Central memory CD8-positive, alpha-beta T cell (primary cell): Measurements from ENCODE around the gene FUCA2.

Experiments used
- ATAC-seq: fragments of 150-1000 bp; cut with Tn5 transposase; replicated peaks from 2 replicates; pipeline ENCODE4 v1.10.0; 2022; ENCODE audit warnings: mild to moderate bottlenecking, moderate FRiP score, moderate number of reproducible peaks; ENCODE audit not compliant: poor library complexity, severe bottlenecking; ENCODE audit errors: extremely low read depth
- DNase-seq, 2 donors: peaks; one replicate each; pipeline ENCODE4 v3.0.0; 2021; ENCODE audit warnings: low spot score in 2 of 2
- H3K27ac Mint-ChIP-seq: one replicate; pipeline ENCODE4 v1.8.0; 2022; ENCODE audit warnings: low read depth, mild to moderate bottlenecking, moderate library complexity, mixed read lengths
- H3K27me3 Mint-ChIP-seq: one replicate; pipeline ENCODE4 v1.8.0; 2022; ENCODE audit warnings: mixed read lengths
- H3K36me3 Mint-ChIP-seq: one replicate; pipeline ENCODE4 v1.8.0; 2022; ENCODE audit warnings: mild to moderate bottlenecking, moderate library complexity, mixed read lengths; ENCODE audit not compliant: insufficient read depth
- H3K4me1 Mint-ChIP-seq: one replicate; pipeline ENCODE4 v1.8.0; 2022; ENCODE audit warnings: mixed read lengths
- H3K4me3 Mint-ChIP-seq: one replicate; pipeline ENCODE4 v1.8.0; 2022; ENCODE audit warnings: mild to moderate bottlenecking, moderate library complexity, mixed read lengths
- H3K9me3 Mint-ChIP-seq: one replicate; pipeline ENCODE4 v1.8.0; 2022; ENCODE audit warnings: mixed read lengths

FUCA2 gene

GRCh38 chr6:143544011-143544696, 32.6 kb upstream of the FUCA2 start:
- H3K27me3 Mint-ChIP-seq: no peaks in the 10 kb centered on the region
- peaks cover 4% of the 10 kb centered on the region for H3K36me3 Mint-ChIP-seq
- peaks cover 88% of the 10 kb centered on the region for H3K4me1 Mint-ChIP-seq
- peak; percentile 59 for ATAC-seq
- no peaks in the 10 kb centered on the region for H3K9me3 Mint-ChIP-seq
- DNase-seq: no peak
- H3K27ac Mint-ChIP-seq: peak overlapping the region; percentile 89
- H3K4me3 Mint-ChIP-seq: peak overlapping the region; percentile 58

- no peaks in the 10 kb centered on the region for H3K27me3 Mint-ChIP-seq
- DNase-seq (no peak), ATAC-seq (no peak)
- peaks cover 88% of the 10 kb centered on the region for H3K4me1 Mint-ChIP-seq
- no peaks in the 10 kb centered on the region for H3K9me3 Mint-ChIP-seq
- H3K27ac Mint-ChIP-seq: peak overlapping the region; percentile 75
- H3K36me3 Mint-ChIP-seq: peaks cover 4% of the 10 kb centered on the region
- H3K4me3 Mint-ChIP-seq: peak overlapping the region; percentile 51
These were observed 31.9 kb upstream of the FUCA2 start for GRCh38 chr6:143543435-143543834.

- DNase-seq (no peak), ATAC-seq (no peak)
- Mint-ChIP-seq H3K36me3 (peaks cover 4% of the 10 kb centered on the region), H3K4me1 (peaks cover 88% of the 10 kb centered on the region), H3K9me3 (no peaks in the 10 kb centered on the region), H3K27me3 (no peaks in the 10 kb centered on the region), H3K27ac (peak overlapping the region; percentile 75), H3K4me3 (peak overlapping the region; percentile 51)
These were observed 31.4 kb upstream of the FUCA2 start for GRCh38 chr6:143542888-143543287.

GRCh38 chr6:143540192-143540591, 28.7 kb upstream of the FUCA2 start:
- no peaks in the 10 kb centered on the region for H3K9me3 Mint-ChIP-seq
- peaks cover 75% of the 10 kb centered on the region for H3K4me1 Mint-ChIP-seq
- ATAC-seq (no peak), DNase-seq (no peak)
- H3K36me3 Mint-ChIP-seq: peaks cover 8% of the 10 kb centered on the region
- no peaks in the 10 kb centered on the region for H3K27me3 Mint-ChIP-seq
- H3K4me3 Mint-ChIP-seq: peak overlapping the region; percentile 86
- H3K27ac Mint-ChIP-seq: peak overlapping the region; percentile 93

- no peaks in the 10 kb centered on the region for H3K9me3 Mint-ChIP-seq
- H3K36me3 Mint-ChIP-seq: peaks cover 8% of the 10 kb centered on the region
- peak; percentile 33 for ATAC-seq
- no peaks in the 10 kb centered on the region for H3K27me3 Mint-ChIP-seq
- no peak for DNase-seq
- peaks cover 71% of the 10 kb centered on the region for H3K4me1 Mint-ChIP-seq
- peak overlapping the region; percentile 86 for H3K4me3 Mint-ChIP-seq
- H3K27ac Mint-ChIP-seq: peak overlapping the region; percentile 93
These were observed 28.2 kb upstream of the FUCA2 start for GRCh38 chr6:143539734-143540133.

GRCh38 chr6:143539106-143539505, 27.6 kb upstream of the FUCA2 start:
- peak overlapping the region; percentile 86 for H3K4me3 Mint-ChIP-seq
- no peaks in the 10 kb centered on the region for H3K9me3 Mint-ChIP-seq
- H3K4me1 Mint-ChIP-seq: peaks cover 65% of the 10 kb centered on the region
- no peaks in the 10 kb centered on the region for H3K27me3 Mint-ChIP-seq
- H3K27ac Mint-ChIP-seq: peak overlapping the region; percentile 93
- ATAC-seq: no peak
- no peak for DNase-seq
- peaks cover 8% of the 10 kb centered on the region for H3K36me3 Mint-ChIP-seq

GRCh38 chr6:143538374-143538773, 26.9 kb upstream of the FUCA2 start:
- no peaks in the 10 kb centered on the region for H3K9me3 Mint-ChIP-seq
- no peaks in the 10 kb centered on the region for H3K27me3 Mint-ChIP-seq
- H3K4me3 Mint-ChIP-seq: peak overlapping the region; percentile 86
- ATAC-seq: no peak
- no peak for DNase-seq
- peaks cover 58% of the 10 kb centered on the region for H3K4me1 Mint-ChIP-seq
- peak overlapping the region; percentile 93 for H3K27ac Mint-ChIP-seq
- H3K36me3 Mint-ChIP-seq: peaks cover 6% of the 10 kb centered on the region

GRCh38 chr6:143536866-143537691, 25.6 kb upstream of the FUCA2 start:
- Mint-ChIP-seq H3K27ac (peak overlapping the region; percentile 93), H3K4me1 (peaks cover 45% of the 10 kb centered on the region), H3K36me3 (peaks cover 6% of the 10 kb centered on the region), H3K4me3 (peak overlapping the region; percentile 86), H3K27me3 (no peaks in the 10 kb centered on the region), H3K9me3 (no peaks in the 10 kb centered on the region)
- ATAC-seq (peak; percentile 62), DNase-seq (peak in 1 of 2 donors; percentile 25)

GRCh38 chr6:143536461-143536865, 24.9 kb upstream of the FUCA2 start:
- Mint-ChIP-seq H3K27ac (peak overlapping the region; percentile 2), H3K4me3 (peak overlapping the region; percentile 79), H3K9me3 (no peaks in the 10 kb centered on the region), H3K4me1 (peaks cover 39% of the 10 kb centered on the region), H3K36me3 (peaks cover 6% of the 10 kb centered on the region), H3K27me3 (no peaks in the 10 kb centered on the region)
- DNase-seq (peak; percentile 20 to 22), ATAC-seq (peak; percentile 51)

GRCh38 chr6:143535189-143535614, 23.7 kb upstream of the FUCA2 start:
- H3K27me3 Mint-ChIP-seq: no peaks in the 10 kb centered on the region

GRCh38 chr6:143531720-143532499, 20.4 kb upstream of the FUCA2 start:
- Mint-ChIP-seq H3K27me3 (no peaks in the 10 kb centered on the region), H3K9me3 (no peaks in the 10 kb centered on the region), H3K4me1 (peaks cover 17% of the 10 kb centered on the region), H3K36me3 (no peaks in the 10 kb centered on the region), H3K27ac (no peak overlapping the region), H3K4me3 (no peak overlapping the region)
- no peak for ATAC-seq
- DNase-seq: no peak

More at GRCh38 chr6:143535189-143535614, 23.7 kb upstream of the FUCA2 start:
- H3K4me1 Mint-ChIP-seq: peaks cover 30% of the 10 kb centered on the region
- H3K4me3 Mint-ChIP-seq: peak overlapping the region; percentile 79
- peaks cover 5% of the 10 kb centered on the region for H3K36me3 Mint-ChIP-seq
- H3K9me3 Mint-ChIP-seq: no peaks in the 10 kb centered on the region
- ATAC-seq (no peak), DNase-seq (no peak)
- H3K27ac Mint-ChIP-seq: no peak overlapping the region

- peak overlapping the region; percentile 84 for H3K27ac Mint-ChIP-seq
These were observed 17.6 kb upstream of the FUCA2 start for GRCh38 chr6:143529095-143529494.

More at GRCh38 chr6:143529095-143529494, 17.6 kb upstream of the FUCA2 start:
- Mint-ChIP-seq H3K9me3 (no peaks in the 10 kb centered on the region), H3K4me3 (no peak overlapping the region), H3K4me1 (peaks cover 10% of the 10 kb centered on the region), H3K27me3 (no peaks in the 10 kb centered on the region), H3K36me3 (peaks cover 1% of the 10 kb centered on the region)
- ATAC-seq: peak; percentile 40
- no peak for DNase-seq
